GM19035 (cell line): Measurements from ENCODE around the gene LIN54.
"Not testable (repeated sequence)": the region's sequence is repeated elsewhere in the genome, so short reads cannot be mapped to it uniquely, and the experiment has no call there.

Source experiments
- ATAC-seq: cut with Tn5 transposase; IDR thresholded peaks from one replicate; pipeline ENCODE4 v1.9.1; 2021; ENCODE audit not compliant: unreplicated experiment

LIN54 gene

GRCh38 chr4:83010522-83011318 lies at the start of gene LIN54:
Gene LIN54 (minus strand): TSS chr4:83010823. CDS start chr4:82984844, 25,979 bp downstream.
- ATAC-seq = peak; percentile 51

- ATAC-seq = no peak
Observed at GRCh38 chr4:83054928-83055327, 44.3 kb upstream of the LIN54 start.

GRCh38 chr4:83048781-83049180 lies 38.2 kb upstream of the LIN54 start:
- ATAC-seq = not testable (repeated sequence)

GRCh38 chr4:83046693-83047473 lies 36.3 kb upstream of the LIN54 start:
- ATAC-seq = no peak

- no peak for ATAC-seq
Observed at GRCh38 chr4:83043801-83044407, 33.3 kb upstream of the LIN54 start.

- not testable (repeated sequence) for ATAC-seq
Observed at GRCh38 chr4:83043157-83043556, 32.5 kb upstream of the LIN54 start.

GRCh38 chr4:83040269-83040668 lies 29.6 kb upstream of the LIN54 start:
- no peak for ATAC-seq

GRCh38 chr4:83036991-83037665 lies 26.5 kb upstream of the LIN54 start:
- ATAC-seq = no peak

GRCh38 chr4:83034630-83035494 lies 24.2 kb upstream of the LIN54 start, which contains the start of gene COPS4:
Gene COPS4 (plus strand): TSS chr4:83035183. CDS start chr4:83035225, 42 bp downstream.
- ATAC-seq = peak; percentile 99

- no peak for ATAC-seq
Observed at GRCh38 chr4:83029688-83030087, 19.1 kb upstream of the LIN54 start.

- no peak for ATAC-seq
Observed at GRCh38 chr4:83028976-83029375, 18.4 kb upstream of the LIN54 start.

- ATAC-seq = no peak
Observed at GRCh38 chr4:83025563-83025962, 14.9 kb upstream of the LIN54 start.

GRCh38 chr4:83024233-83024632 lies 13.6 kb upstream of the LIN54 start:
- ATAC-seq = no peak

- ATAC-seq = not testable (repeated sequence)
Observed at GRCh38 chr4:83023599-83023998, 13.0 kb upstream of the LIN54 start.

- ATAC-seq = no peak
Observed at GRCh38 chr4:83022724-83023450, 12.3 kb upstream of the LIN54 start.

GRCh38 chr4:83019794-83020494 lies 9.3 kb upstream of the LIN54 start:
- no peak for ATAC-seq

- ATAC-seq = no peak
Observed at GRCh38 chr4:83013902-83014301, 3.3 kb upstream of the LIN54 start.

- no peak for ATAC-seq
Observed at GRCh38 chr4:83013420-83013867, 2.8 kb upstream of the LIN54 start.
